K562 (cell line): ENCODE results near the gene FBP1. TPM values are rescaled to one million over a fixed set of nuclear protein-coding genes. Genes with fewer than 3 reads are reported as not detected.
A peak's percentile ranks its signal among the peaks of the same experiment; 100 is the strongest.

ENCODE experiments used
- ATAC-seq: fragments of 200-7000 bp; cut with Tn5 transposase; 3 replicates; pipeline ENCODE4 v1.9.1; 2020; ENCODE audit warnings: moderate library complexity
- BruUV-seq: library from RNA; stranded (reverse); fragments of 400-500 nt; replicated peaks from 2 replicates; lab custom pipeline; 2021; lab: Mats Ljungman, UMichigan
- CTCF ChIA-PET: fragments of 300-600 bp; formaldehyde crosslinking; extraction: SDS; loops from one replicate; lab custom pipeline; 2021; ENCODE audit warnings: low intra/inter-chr PET ratio; lab: Yijun Ruan, JAX
- POLR2A ChIA-PET: fragments of 300-600, 350-650 bp; sonication (Branson Sonifier 250); formaldehyde crosslinking; extraction: SDS; loops from one replicate; lab custom pipeline; 2021; ENCODE audit warnings: antibody characterized with exemption, inconsistent platforms; lab: Yijun Ruan, JAX
- DNase-seq, 4 experiments: peaks; one replicate each; pipeline versions ENCODE4 v3.0.0 to v3.0.0-alpha.2; 2011 to 2018; ENCODE audit warnings: low spot score in 3 of 4, mixed read lengths in 3 of 4; ENCODE audit errors: extremely low read depth in 1 of 4
- FAIRE-seq: peaks from 2 replicates; lab custom pipeline; 2011; peaks lifted over from hg19 to GRCh38; lab: Jason Lieb, UNC
- H2AFZ ChIP-seq: 2 replicates; pipeline ENCODE4 v1.6.0; 2011; ENCODE audit warnings: low read depth, low read length, control low read depth, inconsistent platforms
- H3K27ac ChIP-seq: fragments of 200-600 bp; 3 replicates; pipeline ENCODE4 v1.8.0; 2011; ENCODE audit warnings: low read depth, mild to moderate bottlenecking, control low read depth, inconsistent platforms, low read length, moderate library complexity, mixed read lengths; ENCODE audit errors: extremely low read depth
- H3K27me3 ChIP-seq, 2 experiments: fragments of 300-600 bp in 1 of 2; 2 replicates in 1 of 2; 3 replicates in 1 of 2; pipeline versions ENCODE4 v1.6.0 to v1.8.0; 2011; ENCODE audit warnings: inconsistent platforms in 2 of 2, low read length in 2 of 2, mild to moderate bottlenecking in 1 of 2, mixed read lengths in 1 of 2, moderate library complexity in 1 of 2; ENCODE audit not compliant: control insufficient read depth in 2 of 2, insufficient read depth in 2 of 2
- H3K36me3 ChIP-seq: fragments of 300-600 bp; 3 replicates; pipeline ENCODE4 v1.8.0; 2011; ENCODE audit warnings: mild to moderate bottlenecking, low read length, inconsistent platforms; ENCODE audit not compliant: control insufficient read depth, insufficient read depth
- H3K4me1 ChIP-seq, 2 experiments: fragments of 200-600 bp in 1 of 2; replicated peaks in 1 of 2; 2 replicates in 1 of 2; 3 replicates in 1 of 2; pipeline versions ENCODE4 v1.5.1 to v1.8.0; 2011; ENCODE audit warnings: inconsistent platforms in 2 of 2, low read length in 2 of 2, mild to moderate bottlenecking in 1 of 2, mixed read lengths in 1 of 2, moderate library complexity in 1 of 2; ENCODE audit not compliant: control insufficient read depth in 2 of 2, insufficient read depth in 2 of 2
- H3K4me2 ChIP-seq: 2 replicates; pipeline ENCODE4 v1.6.1; 2011; ENCODE audit warnings: low read length, control low read depth, inconsistent platforms, mixed read lengths; ENCODE audit not compliant: insufficient read depth
- H3K4me3 ChIP-seq: fragments of 200-600 bp; sonication (generic), shearing (Covaris generic); 2 replicates; pipeline ENCODE4 v1.5.1; 2016; ENCODE audit warnings: control low read depth, inconsistent platforms
- H3K79me2 ChIP-seq: fragments of 200-600 bp; 3 replicates; pipeline ENCODE4 v1.8.0; 2011; ENCODE audit warnings: low read length, inconsistent platforms; ENCODE audit not compliant: control insufficient read depth, insufficient read depth
- H3K9ac ChIP-seq, 2 experiments: 2 replicates each; pipeline versions ENCODE4 v1.6.0 to v1.6.1; 2011; ENCODE audit warnings: low read depth in 2 of 2, low read length in 2 of 2, control low read depth in 1 of 2, inconsistent platforms in 1 of 2, mild to moderate bottlenecking in 1 of 2, mixed read lengths in 1 of 2; ENCODE audit not compliant: insufficient read depth in 1 of 2
- H3K9me1 ChIP-seq: one replicate; pipeline ENCODE4 v1.6.0; 2011; ENCODE audit warnings: inconsistent platforms, mild to moderate bottlenecking, low read length, moderate library complexity; ENCODE audit not compliant: control insufficient read depth, insufficient read depth
- H3K9me3 ChIP-seq: replicated peaks from 2 replicates; pipeline ENCODE4 v1.5.1; 2011; ENCODE audit warnings: low read depth, low read length, inconsistent platforms; ENCODE audit not compliant: control insufficient read depth, insufficient read depth
- H4K20me1 ChIP-seq: replicated peaks from 2 replicates; pipeline ENCODE4 v1.6.1; 2011; ENCODE audit warnings: low read length, inconsistent platforms, mixed read lengths; ENCODE audit not compliant: control insufficient read depth, insufficient read depth
- BCOR ChIP-seq: fragments of 450-650 bp; IDR thresholded peaks from 2 replicates; pipeline ENCODE4 v1.6.1; 2016
- GTF2F1 ChIP-seq: IDR thresholded peaks from 2 replicates; pipeline ENCODE4 v1.6.1; 2011; ENCODE audit warnings: low read depth, low read length, improper control_type of control experiment
- NFIC ChIP-seq: fragments of 450-650 bp; IDR thresholded peaks from 2 replicates; pipeline ENCODE4 v1.6.1; 2017; ENCODE audit warnings: mild to moderate bottlenecking, inconsistent platforms
- WGBS: fragments of 100-300 bp; shearing (Covaris generic); methylation state at CpG from one replicate; pipeline ENCODE4 v1.1.6; 2016; ENCODE audit warnings: low coverage, mixed read lengths; ENCODE audit not compliant: insufficient coverage; ENCODE audit errors: missing lambda C conversion rate; 5-methylcytosine and 5-hydroxymethylcytosine counted together
- in situ Hi-C: fragments of 300-500 bp; cut with MboI; formaldehyde crosslinking; loops from 4 replicates; pipeline ENCODE4 v1.15.0; 2018; ENCODE audit warnings: inconsistent platforms, mixed read lengths
- intact Hi-C: fragments of 100-400 bp; cut with micrococcal nuclease; formaldehyde crosslinking; loops from 2 replicates; pipeline ENCODE4 v1.14.2; 2022
- polyA plus RNA-seq, 8 experiments: library from polyadenylated mRNA; depleted of rRNA in 4 of 8; stranded (reverse) in 5 of 8; unstranded in 3 of 8; fragments of >200 nt; fragmentation: Nextera tagmentation in 2 of 8; fragmentation: Illumina TruSeq in 1 of 8; extraction: Ambion mirVana in 2 of 8; extraction: Trizol in 1 of 8; gene quantifications; 2 replicates each; pipeline versions ENCODE4 v1.2.1 to v1.2.3, GENCODE V29; 2011 to 2014; ENCODE audit warnings: inconsistent platforms in 1 of 8, missing spikeins in 1 of 8
- total RNA-seq, 7 experiments: library from RNA; depleted of rRNA in 6 of 7; stranded (reverse); fragments of >200 nt in 6 of 7; fragmentation: Illumina TruSeq in 2 of 7; extraction: Trizol in 2 of 7; gene quantifications; 2 replicates each; pipeline versions ENCODE4 v1.2.1 to v1.2.3, GENCODE V29; 2011 to 2021; ENCODE audit warnings: low replicate concordance in 1 of 7
- TF ChIP-seq, protein P1 (sequence below), 2 experiments: fragments of 150-350 bp in 1 of 2; IDR thresholded peaks; 2 replicates each; pipeline ENCODE4 v1.6.1; 2012 to 2016; ENCODE audit warnings: low read depth in 2 of 2, low read length in 2 of 2, mild to moderate bottlenecking in 1 of 2, moderate library complexity in 1 of 2
- TF ChIP-seq, protein P2 (sequence below), 3 experiments: IDR thresholded peaks in 2 of 3; conservative IDR thresholded peaks in 1 of 3; 2 replicates each; pipeline ENCODE4 v1.5.1; 2011 to 2012; ENCODE audit warnings: low read length in 3 of 3, mild to moderate bottlenecking in 3 of 3, control low read depth in 2 of 3, improper control_type of control experiment in 1 of 3, inconsistent platforms in 1 of 3, low read depth in 1 of 3, mixed read lengths in 1 of 3, moderate library complexity in 1 of 3; ENCODE audit not compliant: insufficient read depth in 2 of 3
- TF ChIP-seq, protein P3 (sequence below): fragments of 250-450 bp; sonication (Bioruptor Pico); IDR thresholded peaks from 2 replicates; pipeline ENCODE4 v1.4.0; 2020

FBP1 gene
- total and polyA plus RNA-seq, 9 of the 15 experiments (the other 6 are each of a cell fraction or from before 2014, with no cell fraction given), result 0.24 TPM; not detected in 8

DNA sequence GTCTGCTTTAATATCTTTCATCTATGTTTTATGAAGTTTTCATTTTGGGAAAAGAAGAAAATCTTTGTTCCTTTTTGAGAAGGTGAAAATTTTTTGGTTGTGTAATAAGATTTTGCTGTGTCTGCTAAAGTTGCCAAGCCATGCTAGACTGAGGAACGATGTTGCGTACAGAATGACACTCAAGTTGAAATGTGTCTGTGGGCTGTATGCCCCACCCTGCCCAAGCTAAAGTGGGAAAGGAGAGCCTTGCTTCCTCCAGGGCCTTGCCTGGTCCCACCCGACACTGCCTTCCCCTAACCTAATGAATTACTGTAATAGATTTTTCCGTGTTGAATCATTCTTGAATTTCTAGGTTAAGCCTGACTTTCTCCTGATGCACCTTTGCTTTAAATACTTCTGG, 81.9 kb downstream of the FBP1 start (continued):
- TF ChIP-seq, protein P1, sequence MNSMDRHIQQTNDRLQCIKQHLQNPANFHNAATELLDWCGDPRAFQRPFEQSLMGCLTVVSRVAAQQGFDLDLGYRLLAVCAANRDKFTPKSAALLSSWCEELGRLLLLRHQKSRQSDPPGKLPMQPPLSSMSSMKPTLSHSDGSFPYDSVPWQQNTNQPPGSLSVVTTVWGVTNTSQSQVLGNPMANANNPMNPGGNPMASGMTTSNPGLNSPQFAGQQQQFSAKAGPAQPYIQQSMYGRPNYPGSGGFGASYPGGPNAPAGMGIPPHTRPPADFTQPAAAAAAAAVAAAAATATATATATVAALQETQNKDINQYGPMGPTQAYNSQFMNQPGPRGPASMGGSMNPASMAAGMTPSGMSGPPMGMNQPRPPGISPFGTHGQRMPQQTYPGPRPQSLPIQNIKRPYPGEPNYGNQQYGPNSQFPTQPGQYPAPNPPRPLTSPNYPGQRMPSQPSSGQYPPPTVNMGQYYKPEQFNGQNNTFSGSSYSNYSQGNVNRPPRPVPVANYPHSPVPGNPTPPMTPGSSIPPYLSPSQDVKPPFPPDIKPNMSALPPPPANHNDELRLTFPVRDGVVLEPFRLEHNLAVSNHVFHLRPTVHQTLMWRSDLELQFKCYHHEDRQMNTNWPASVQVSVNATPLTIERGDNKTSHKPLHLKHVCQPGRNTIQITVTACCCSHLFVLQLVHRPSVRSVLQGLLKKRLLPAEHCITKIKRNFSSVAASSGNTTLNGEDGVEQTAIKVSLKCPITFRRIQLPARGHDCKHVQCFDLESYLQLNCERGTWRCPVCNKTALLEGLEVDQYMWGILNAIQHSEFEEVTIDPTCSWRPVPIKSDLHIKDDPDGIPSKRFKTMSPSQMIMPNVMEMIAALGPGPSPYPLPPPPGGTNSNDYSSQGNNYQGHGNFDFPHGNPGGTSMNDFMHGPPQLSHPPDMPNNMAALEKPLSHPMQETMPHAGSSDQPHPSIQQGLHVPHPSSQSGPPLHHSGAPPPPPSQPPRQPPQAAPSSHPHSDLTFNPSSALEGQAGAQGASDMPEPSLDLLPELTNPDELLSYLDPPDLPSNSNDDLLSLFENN (IDR thresholded peaks at IDR 0.05; ENCODE audit: low read depth in 2 of 2, low read length in 2 of 2), result no peak

DNA sequence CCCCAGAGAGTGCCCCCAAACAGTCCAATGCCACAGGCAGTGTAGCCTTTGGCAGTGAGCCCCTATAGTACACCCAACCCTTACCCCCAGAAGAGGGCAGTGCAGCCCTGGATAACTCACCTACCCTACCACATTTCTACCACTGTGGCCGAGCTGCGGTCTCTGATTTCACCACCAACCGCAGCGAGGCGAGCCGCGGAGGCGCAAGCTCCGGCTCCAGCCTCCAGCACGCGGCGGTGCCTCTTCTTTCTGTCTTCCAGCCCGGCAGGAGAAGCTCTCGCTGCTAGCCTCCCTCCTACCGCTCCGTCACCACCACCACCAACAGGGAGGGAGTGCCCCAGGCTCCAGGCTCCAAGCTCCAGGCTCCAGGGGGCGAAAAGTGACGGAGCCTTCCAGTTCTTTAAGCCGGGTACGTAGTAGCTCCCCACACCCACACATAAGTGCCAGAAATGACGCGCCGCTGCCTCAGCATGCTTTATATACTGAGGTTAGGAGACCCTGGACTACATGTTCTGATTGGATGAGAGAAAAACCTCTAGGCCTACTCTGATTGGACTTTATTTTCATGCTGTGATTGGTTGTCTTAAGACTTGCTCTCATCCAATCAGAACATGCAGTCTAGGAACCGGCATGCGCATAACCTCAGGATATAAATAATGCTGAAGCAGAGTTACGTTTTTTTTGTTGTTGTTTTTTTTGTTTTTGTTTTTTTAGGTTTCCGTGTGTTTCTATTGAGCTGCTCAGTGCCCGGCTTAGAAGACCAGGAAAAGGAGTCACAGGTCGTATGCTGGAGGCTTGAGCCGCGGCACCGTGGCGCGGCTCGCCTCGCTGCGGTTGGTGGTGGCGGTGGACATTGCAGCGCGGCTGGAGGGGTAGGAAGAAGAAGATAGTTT, 84.6 kb downstream of the FBP1 start, which contains the start of gene PCAT7:
PCAT7 (plus strand) TSS at position 645 of the 893 bp plus-strand sequence.
- Histone ChIP-seq H3K4me3 (peak within 1 kb of the TSS; percentile 34), H4K20me1 (no peaks in the 10 kb centered on the region), H3K79me2 (no peaks in the 10 kb centered on the region), H2AFZ (peak within 1 kb of the TSS; percentile 91), H3K36me3 (no peaks in the 10 kb centered on the region), H3K9me3 (no peaks in the 10 kb centered on the region; the same call in 1 of the 2 replicates), H3K4me2 (peak within 1 kb of the TSS; percentile 73), H3K27me3 (peaks cover 19 to 35% of the 10 kb centered on the region in 2 experiments), H3K9me1 (no peaks in the 10 kb centered on the region), H3K9ac (peak within 1 kb of the TSS; percentile 27 to 87; a peak in 2 of 4 replicates), H3K4me1 (peaks cover 3 to 24% of the 10 kb centered on the region in 2 experiments; a peak in 4 of 5 replicates), H3K27ac (no peak within 1 kb of the TSS)
- ChIA-PET CTCF (interaction anchor here (0.7 to 1.1 kb wide), 3 partner anchors 49 to 627 kb away, joined by 3 to 4 read pairs (median 3); no protein-coding TSS in a partner anchor), POLR2A (interaction anchor here (0.6 to 0.7 kb wide), 4 partner anchors 12 to 602 kb away, joined by 3 read pairs; no protein-coding TSS in a partner anchor)
- in situ Hi-C loops, result no loop called here
- DNase-seq (peak; percentile 72 to 81 (median 74)), FAIRE-seq (peak; percentile 90), ATAC-seq (peak; percentile 100)
- intact Hi-C loops, result loop anchor here (1.0 to 10.0 kb wide), 3 partner anchors 49 to 570 kb away; no protein-coding TSS in a partner anchor
- WGBS, result 15% methylated on average over 30 of the region's 40 CpGs
- no TSS peak for BruUV-seq
- TF ChIP-seq, protein P2, sequence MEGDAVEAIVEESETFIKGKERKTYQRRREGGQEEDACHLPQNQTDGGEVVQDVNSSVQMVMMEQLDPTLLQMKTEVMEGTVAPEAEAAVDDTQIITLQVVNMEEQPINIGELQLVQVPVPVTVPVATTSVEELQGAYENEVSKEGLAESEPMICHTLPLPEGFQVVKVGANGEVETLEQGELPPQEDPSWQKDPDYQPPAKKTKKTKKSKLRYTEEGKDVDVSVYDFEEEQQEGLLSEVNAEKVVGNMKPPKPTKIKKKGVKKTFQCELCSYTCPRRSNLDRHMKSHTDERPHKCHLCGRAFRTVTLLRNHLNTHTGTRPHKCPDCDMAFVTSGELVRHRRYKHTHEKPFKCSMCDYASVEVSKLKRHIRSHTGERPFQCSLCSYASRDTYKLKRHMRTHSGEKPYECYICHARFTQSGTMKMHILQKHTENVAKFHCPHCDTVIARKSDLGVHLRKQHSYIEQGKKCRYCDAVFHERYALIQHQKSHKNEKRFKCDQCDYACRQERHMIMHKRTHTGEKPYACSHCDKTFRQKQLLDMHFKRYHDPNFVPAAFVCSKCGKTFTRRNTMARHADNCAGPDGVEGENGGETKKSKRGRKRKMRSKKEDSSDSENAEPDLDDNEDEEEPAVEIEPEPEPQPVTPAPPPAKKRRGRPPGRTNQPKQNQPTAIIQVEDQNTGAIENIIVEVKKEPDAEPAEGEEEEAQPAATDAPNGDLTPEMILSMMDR (IDR thresholded peaks at IDR 0.05 in 2 of 3, conservative IDR thresholded peaks at IDR 0.05 in 1 of 3; ENCODE audit: insufficient read depth in 2 of 3, low read depth in 1 of 3, low read length in 3 of 3), result peak; percentile 80 to 89 (median 81)
- TF ChIP-seq BCOR, result 0 out of 2 replicates have a peak, but pooled peaks have one; percentile 49
- TF ChIP-seq GTF2F1, result no peak
- TF ChIP-seq NFIC, result peak; percentile 52; the same call in 1 of the 2 replicates
- TF ChIP-seq, protein P3, sequence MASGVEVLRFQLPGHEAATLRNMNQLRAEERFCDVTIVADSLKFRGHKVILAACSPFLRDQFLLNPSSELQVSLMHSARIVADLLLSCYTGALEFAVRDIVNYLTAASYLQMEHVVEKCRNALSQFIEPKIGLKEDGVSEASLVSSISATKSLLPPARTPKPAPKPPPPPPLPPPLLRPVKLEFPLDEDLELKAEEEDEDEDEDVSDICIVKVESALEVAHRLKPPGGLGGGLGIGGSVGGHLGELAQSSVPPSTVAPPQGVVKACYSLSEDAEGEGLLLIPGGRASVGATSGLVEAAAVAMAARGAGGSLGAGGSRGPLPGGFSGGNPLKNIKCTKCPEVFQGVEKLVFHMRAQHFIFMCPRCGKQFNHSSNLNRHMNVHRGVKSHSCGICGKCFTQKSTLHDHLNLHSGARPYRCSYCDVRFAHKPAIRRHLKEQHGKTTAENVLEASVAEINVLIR (CRISPR knock-in tag), result no peak
